CD14-positive monocyte (primary cell): ENCODE results near the gene DTD1. TPM values are rescaled to one million over a fixed set of nuclear protein-coding genes. Genes with fewer than 3 reads are reported as not detected.

Experiments
- DNase-seq, 3 donors: peaks; one replicate each; pipeline ENCODE4 v3.0.0-alpha.2; 2011 to 2022
- H2AFZ ChIP-seq: 2 replicates; pipeline ENCODE4 v1.6.0; 2012; ENCODE audit warnings: mild to moderate bottlenecking, low read depth, low read length, inconsistent platforms; ENCODE audit not compliant: insufficient read depth, poor library complexity, severe bottlenecking
- H3K27ac ChIP-seq, 2 donors: 1 replicate in 1 of 2; 2 replicates in 1 of 2; pipeline ENCODE4 v1.5.1; 2012 to 2013; ENCODE audit warnings: low read length in 2 of 2, control low read depth in 1 of 2, inconsistent platforms in 1 of 2, low read depth in 1 of 2, mild to moderate bottlenecking in 1 of 2
- H3K27me3 ChIP-seq, 2 donors: one replicate each; pipeline versions ENCODE4 v1.6.0 to v1.6.1; 2011 to 2013; ENCODE audit warnings: low read length in 2 of 2; ENCODE audit not compliant: control insufficient read depth in 2 of 2, insufficient read depth in 2 of 2
- H3K36me3 ChIP-seq, 2 donors: replicated peaks in 1 of 2; 1 replicate in 1 of 2; 2 replicates in 1 of 2; pipeline versions ENCODE4 v1.5.1 to v1.6.1; 2012 to 2013; ENCODE audit warnings: low read length in 2 of 2, control low read depth in 1 of 2, inconsistent platforms in 1 of 2, mild to moderate bottlenecking in 1 of 2; ENCODE audit not compliant: insufficient read depth in 2 of 2, control insufficient read depth in 1 of 2
- H3K4me1 ChIP-seq, 2 donors: 1 replicate in 1 of 2; 2 replicates in 1 of 2; pipeline versions ENCODE4 v1.5.1 to v1.6.1; 2012 to 2013; ENCODE audit warnings: low read length in 2 of 2, control low read depth in 1 of 2, inconsistent platforms in 1 of 2, mild to moderate bottlenecking in 1 of 2, moderate library complexity in 1 of 2; ENCODE audit not compliant: insufficient read depth in 2 of 2, control insufficient read depth in 1 of 2
- H3K4me2 ChIP-seq: replicated peaks from 2 replicates; pipeline ENCODE3; 2012; ENCODE audit warnings: low read length, moderate library complexity, mild to moderate bottlenecking; ENCODE audit not compliant: poor library complexity, severe bottlenecking; ENCODE audit errors: extremely low read depth
- H3K4me3 ChIP-seq, 3 experiments: fragments of 200-600 bp in 1 of 3; sonication (generic) in 1 of 3; replicated peaks in 1 of 3; 1 replicate in 2 of 3; 2 replicates in 1 of 3; pipeline ENCODE4 v1.5.1; 2011 to 2013; ENCODE audit warnings: low read length in 3 of 3, mild to moderate bottlenecking in 3 of 3, control low read depth in 2 of 3, low read depth in 2 of 3, inconsistent platforms in 1 of 3, moderate library complexity in 1 of 3
- H3K79me2 ChIP-seq: 2 replicates; pipeline ENCODE4 v1.6.0; 2012; ENCODE audit warnings: mild to moderate bottlenecking, control low read depth, inconsistent platforms, low read length, moderate library complexity; ENCODE audit not compliant: insufficient read depth
- H3K9ac ChIP-seq: 2 replicates; pipeline ENCODE4 v1.6.0; 2017; ENCODE audit warnings: low read length, mild to moderate bottlenecking; ENCODE audit not compliant: insufficient read depth, poor library complexity, severe bottlenecking
- H3K9me3 ChIP-seq, 2 donors: replicated peaks in 1 of 2; 1 replicate in 1 of 2; 2 replicates in 1 of 2; pipeline versions ENCODE4 v1.5.1 to v1.6.1; 2012 to 2013; ENCODE audit warnings: low read length in 2 of 2, control low read depth in 1 of 2; ENCODE audit not compliant: control insufficient read depth in 1 of 2, insufficient read depth in 1 of 2
- H4K20me1 ChIP-seq: 2 replicates; pipeline ENCODE4 v1.6.0; 2012; ENCODE audit warnings: mild to moderate bottlenecking, low read length, control low read depth, moderate library complexity; ENCODE audit not compliant: insufficient read depth
- H3K27ac Mint-ChIP-seq, 7 donors: one replicate each; pipeline ENCODE4 v1.8.0; 2020; ENCODE audit warnings: mild to moderate bottlenecking in 7 of 7, mixed read lengths in 7 of 7, moderate library complexity in 6 of 7, inconsistent platforms in 2 of 7
- H3K27me3 Mint-ChIP-seq, 3 donors: one replicate each; pipeline ENCODE4 v1.8.0; 2021 to 2022; ENCODE audit warnings: low read depth in 3 of 3, mild to moderate bottlenecking in 3 of 3, mixed read lengths in 3 of 3, moderate library complexity in 3 of 3, inconsistent platforms in 1 of 3
- H3K36me3 Mint-ChIP-seq, 2 donors: one replicate each; pipeline ENCODE4 v1.8.0; 2020; ENCODE audit warnings: mixed read lengths in 2 of 2, inconsistent platforms in 1 of 2, mild to moderate bottlenecking in 1 of 2
- H3K4me1 Mint-ChIP-seq: one replicate; pipeline ENCODE4 v1.8.0; 2020; ENCODE audit warnings: mild to moderate bottlenecking, mixed read lengths
- H3K4me3 Mint-ChIP-seq, 2 donors: one replicate each; pipeline ENCODE4 v1.8.0; 2020; ENCODE audit warnings: mild to moderate bottlenecking in 2 of 2, mixed read lengths in 2 of 2, moderate library complexity in 1 of 2
- H3K9me3 Mint-ChIP-seq, 7 donors: one replicate each; pipeline ENCODE4 v1.8.0; 2020 to 2022; ENCODE audit warnings: mixed read lengths in 7 of 7, mild to moderate bottlenecking in 6 of 7, moderate library complexity in 6 of 7, inconsistent platforms in 2 of 7
- CTCF ChIP-seq: fragments of 200-600 bp; IDR thresholded peaks from one replicate; pipeline ENCODE4 v1.8.0; 2022; ENCODE audit warnings: antibody characterized with exemption, mild to moderate bottlenecking
- WGBS: methylation state at CpG from one replicate; pipeline ENCODE4 v1.1.5; 2013; ENCODE audit warnings: missing lambda C conversion rate; ENCODE audit not compliant: insufficient coverage; 5-methylcytosine and 5-hydroxymethylcytosine counted together
- intact Hi-C, 2 donors: fragments of 100-400 bp; cut with micrococcal nuclease; formaldehyde crosslinking; loops; one replicate each; pipeline versions ENCODE4 v1.15.0 to v1.15.1; 2023
- polyA plus RNA-seq, 3 donors: library from polyadenylated mRNA; depleted of rRNA in 1 of 3; unstranded in 2 of 3; stranded (reverse) in 1 of 3; fragments of 300-500 nt in 2 of 3; fragments of >200 nt in 1 of 3; fragmentation: Illumina TruSeq in 2 of 3; gene quantifications; 1 replicate in 2 of 3; 2 replicates in 1 of 3; pipeline ENCODE4 v1.2.3, GENCODE V29; 2012 to 2021

Gene DTD1
- polyA plus RNA-seq, 3 donors, result 18.8 to 33.6 (median 26.3) TPM

- Histone ChIP-seq H3K27ac (no peak overlapping the region), H3K4me3 (no peak overlapping the region), H3K4me1 (no peaks in the 10 kb centered on the region), H3K9me3 (no peaks in the 10 kb centered on the region), H2AFZ (no peak overlapping the region), H3K9ac (no peak overlapping the region), H3K4me2 (no peak overlapping the region), H4K20me1 (no peaks in the 10 kb centered on the region), H3K79me2 (no peaks in the 10 kb centered on the region), H3K27me3 (no peaks in the 10 kb centered on the region), H3K36me3 (no peaks in the 10 kb centered on the region)
- intact Hi-C loops, result no loop called here
- DNase-seq, result no peak
- Mint-ChIP-seq H3K9me3 (no peaks in the 10 kb centered on the region), H3K36me3 (no peaks in the 10 kb centered on the region), H3K4me1 (peaks cover 4% of the 10 kb centered on the region), H3K27ac (peak overlapping the region in 1 of 7 donors; percentile 46), H3K27me3 (no peaks in the 10 kb centered on the region), H3K4me3 (no peak overlapping the region)
- 100% methylated on average over 4 of the region's 5 CpGs for WGBS
- no peak for TF ChIP-seq CTCF
Measured at GRCh38 chr20:18685406-18685805, 97.6 kb downstream of the DTD1 start.

DNA sequence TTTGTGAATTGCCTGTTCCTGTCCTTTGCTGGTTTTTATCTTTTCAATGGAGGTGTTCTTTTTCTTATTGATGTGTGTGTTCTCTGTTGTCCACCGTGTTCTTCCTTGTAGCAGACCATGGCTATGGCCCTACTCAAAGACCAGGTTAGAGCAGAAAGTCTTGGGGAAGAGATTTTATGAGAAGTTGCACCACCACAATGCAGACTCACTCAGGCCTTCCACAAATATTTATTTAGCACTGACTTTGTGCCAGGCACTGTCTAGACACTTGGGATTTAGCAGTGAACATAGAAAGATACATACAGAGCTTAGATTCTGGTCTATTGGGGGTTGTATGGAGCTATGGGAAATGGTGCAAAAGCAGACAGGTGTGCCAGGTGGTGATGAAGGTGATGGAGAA lies 98.8 kb downstream of the DTD1 start:
- no peak overlapping the region for H3K4me3 ChIP-seq
- no peaks in the 10 kb centered on the region for H3K79me2 ChIP-seq
- H3K9ac ChIP-seq, result no peak overlapping the region
- no peaks in the 10 kb centered on the region for H4K20me1 ChIP-seq
- DNase-seq, result no peak
- Mint-ChIP-seq H3K36me3 (no peaks in the 10 kb centered on the region), H3K4me1 (peaks cover 4% of the 10 kb centered on the region), H3K27ac (peak overlapping the region in 1 of 7 donors; percentile 9), H3K27me3 (no peaks in the 10 kb centered on the region), H3K4me3 (no peak overlapping the region), H3K9me3 (no peaks in the 10 kb centered on the region)
- no peaks in the 10 kb centered on the region for H3K4me1 ChIP-seq
- H3K9me3 ChIP-seq, result no peaks in the 10 kb centered on the region
- no peaks in the 10 kb centered on the region for H3K27me3 ChIP-seq
- no CpG with 5 or more reads among the region's 1 CpG for WGBS
- no peaks in the 10 kb centered on the region for H3K36me3 ChIP-seq
- no peak for TF ChIP-seq CTCF
- H2AFZ ChIP-seq, result no peak overlapping the region
- H3K4me2 ChIP-seq, result no peak overlapping the region
- intact Hi-C loops, result no loop called here
- H3K27ac ChIP-seq, result no peak overlapping the region
